WERI-Rb-1 (cell line): ENCODE measurements around the gene DCDC2C.

Experiments
- DNase-seq: peaks from one replicate; pipeline ENCODE4 v3.0.0-alpha.2; 2020
- H3K27ac ChIP-seq: fragments of 250-450 bp; sonication (Bioruptor Pico); 2 replicates; pipeline ENCODE4 v1.5.1; 2020; ENCODE audit warnings: mild to moderate bottlenecking, moderate library complexity
- H3K27me3 ChIP-seq: fragments of 250-450 bp; sonication (Bioruptor Pico); 2 replicates; pipeline ENCODE4 v1.5.1; 2021; ENCODE audit warnings: mild to moderate bottlenecking, low read depth, moderate library complexity; ENCODE audit not compliant: insufficient read depth, severe bottlenecking
- H3K36me3 ChIP-seq: fragments of 250-450 bp; sonication (Bioruptor Pico); 2 replicates; pipeline ENCODE4 v1.5.1; 2020; ENCODE audit warnings: mild to moderate bottlenecking, moderate library complexity
- H3K4me3 ChIP-seq: 2 replicates; pipeline ENCODE4 v1.5.1; 2011; ENCODE audit warnings: low read depth, mild to moderate bottlenecking, control low read depth, low read length
- H3K9me3 ChIP-seq: fragments of 250-450 bp; sonication (Bioruptor Pico); 2 replicates; pipeline ENCODE4 v1.5.1; 2021; ENCODE audit warnings: mild to moderate bottlenecking, moderate library complexity; ENCODE audit not compliant: severe bottlenecking
- TF ChIP-seq, protein P1 (sequence below): IDR thresholded peaks from 2 replicates; pipeline ENCODE4 v1.5.1; 2011; ENCODE audit warnings: low read depth, mild to moderate bottlenecking, control low read depth, inconsistent platforms, low read length

Gene DCDC2C

DNA sequence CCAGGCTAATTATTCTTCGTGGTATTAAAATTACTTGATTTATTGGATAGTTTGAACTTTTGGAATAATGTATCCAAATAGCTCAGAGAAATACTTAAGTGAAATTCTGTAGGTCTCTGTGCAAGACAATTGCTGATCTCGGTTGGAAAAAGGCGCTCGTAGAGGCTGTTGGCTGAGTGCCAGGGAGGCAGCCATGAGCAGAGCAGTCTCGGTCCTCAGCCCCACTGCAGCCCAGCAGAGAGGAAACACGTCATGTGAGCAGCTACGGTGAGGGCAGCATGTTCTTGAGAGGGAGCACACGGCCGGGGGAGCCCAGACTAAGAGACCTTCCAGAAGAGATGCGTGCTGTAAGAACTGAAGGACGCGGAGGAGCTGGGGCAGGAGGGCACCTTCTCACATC lies 42.5 kb downstream of the DCDC2C start:
- Histone ChIP-seq H3K4me3 (no peak overlapping the region), H3K9me3 (no peaks in the 10 kb centered on the region), H3K27ac (no peak overlapping the region), H3K36me3 (no peaks in the 10 kb centered on the region), H3K27me3 (no peaks in the 10 kb centered on the region)
- TF ChIP-seq, protein P1, sequence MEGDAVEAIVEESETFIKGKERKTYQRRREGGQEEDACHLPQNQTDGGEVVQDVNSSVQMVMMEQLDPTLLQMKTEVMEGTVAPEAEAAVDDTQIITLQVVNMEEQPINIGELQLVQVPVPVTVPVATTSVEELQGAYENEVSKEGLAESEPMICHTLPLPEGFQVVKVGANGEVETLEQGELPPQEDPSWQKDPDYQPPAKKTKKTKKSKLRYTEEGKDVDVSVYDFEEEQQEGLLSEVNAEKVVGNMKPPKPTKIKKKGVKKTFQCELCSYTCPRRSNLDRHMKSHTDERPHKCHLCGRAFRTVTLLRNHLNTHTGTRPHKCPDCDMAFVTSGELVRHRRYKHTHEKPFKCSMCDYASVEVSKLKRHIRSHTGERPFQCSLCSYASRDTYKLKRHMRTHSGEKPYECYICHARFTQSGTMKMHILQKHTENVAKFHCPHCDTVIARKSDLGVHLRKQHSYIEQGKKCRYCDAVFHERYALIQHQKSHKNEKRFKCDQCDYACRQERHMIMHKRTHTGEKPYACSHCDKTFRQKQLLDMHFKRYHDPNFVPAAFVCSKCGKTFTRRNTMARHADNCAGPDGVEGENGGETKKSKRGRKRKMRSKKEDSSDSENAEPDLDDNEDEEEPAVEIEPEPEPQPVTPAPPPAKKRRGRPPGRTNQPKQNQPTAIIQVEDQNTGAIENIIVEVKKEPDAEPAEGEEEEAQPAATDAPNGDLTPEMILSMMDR = no peak
- no peak for DNase-seq

DNA sequence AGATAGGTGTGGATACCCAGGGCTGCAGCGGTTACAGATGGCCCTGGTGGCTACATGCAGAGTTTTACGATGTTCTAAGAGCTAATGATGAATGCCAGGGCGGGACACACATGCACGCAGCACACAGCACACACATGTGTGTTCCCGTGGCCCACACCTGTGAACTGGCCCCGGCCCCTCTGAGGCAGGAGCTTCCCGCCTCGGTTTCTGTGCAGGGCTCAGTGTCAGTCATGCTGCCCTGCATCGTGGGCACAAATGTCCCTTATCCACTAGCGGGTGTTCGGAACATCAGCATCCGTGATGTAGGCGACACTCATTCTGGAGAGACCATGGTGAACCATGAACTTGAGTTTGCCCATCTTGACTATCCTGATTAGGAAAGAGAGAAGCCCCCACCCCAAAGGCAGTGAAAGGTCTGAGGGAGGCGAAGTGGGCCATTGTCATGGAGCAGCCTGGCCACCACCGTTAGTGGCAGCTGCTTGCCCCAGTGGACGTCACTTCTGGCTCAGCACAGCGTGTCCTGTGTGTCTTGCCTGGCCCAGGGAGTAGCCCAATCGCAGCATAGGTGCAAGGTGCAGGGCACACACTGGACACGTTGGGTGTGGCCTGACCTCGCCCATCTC lies 43.8 kb downstream of the DCDC2C start:
- Histone ChIP-seq H3K9me3 (no peaks in the 10 kb centered on the region), H3K27me3 (no peaks in the 10 kb centered on the region), H3K4me3 (no peak overlapping the region), H3K27ac (no peak overlapping the region), H3K36me3 (no peaks in the 10 kb centered on the region)
- TF ChIP-seq, protein P1 = no peak
- DNase-seq = no peak

DNA sequence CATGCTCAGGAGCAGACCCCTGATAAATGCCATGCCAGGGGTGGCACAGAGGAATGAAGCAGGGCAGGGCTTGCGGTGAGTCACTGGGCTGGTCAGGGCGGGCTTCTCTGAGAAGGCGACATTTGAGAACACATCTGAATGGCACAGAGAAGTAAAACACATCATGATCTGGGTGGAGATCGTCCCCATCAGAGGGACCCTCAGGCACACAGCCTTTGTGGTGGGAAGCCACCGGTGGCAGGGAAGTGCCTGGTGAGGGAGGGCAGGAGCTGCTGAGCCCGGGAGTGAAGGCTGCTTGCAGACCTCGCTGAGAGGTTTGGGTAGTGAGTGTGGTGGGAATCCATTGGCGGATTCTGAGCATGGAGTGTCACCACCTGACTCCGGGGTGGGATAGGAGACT lies 44.5 kb downstream of the DCDC2C start:
- DNase-seq = no peak
- no peak overlapping the region for H3K4me3 ChIP-seq
- H3K27me3 ChIP-seq = no peaks in the 10 kb centered on the region
- H3K27ac ChIP-seq = no peak overlapping the region
- no peaks in the 10 kb centered on the region for H3K9me3 ChIP-seq
- H3K36me3 ChIP-seq = no peaks in the 10 kb centered on the region
- TF ChIP-seq, protein P1 = no peak

DNA sequence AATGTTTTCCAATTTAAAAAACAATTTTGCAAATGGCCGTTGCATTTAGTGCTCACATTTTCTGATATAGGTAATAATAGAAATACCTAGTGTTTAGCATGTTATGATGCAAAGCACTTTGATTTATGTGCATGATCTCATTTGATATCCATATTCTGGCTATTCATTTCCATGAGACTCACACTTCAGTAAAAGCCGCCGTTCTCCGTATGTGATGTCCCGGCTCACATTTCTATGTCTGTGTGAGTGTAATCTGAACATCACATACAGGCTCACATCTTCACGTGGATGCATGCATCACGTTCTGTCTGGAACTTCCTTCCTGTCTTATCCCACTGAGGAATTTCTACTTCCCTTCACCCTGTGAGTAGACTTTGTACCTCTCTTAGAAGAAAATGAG lies 45.8 kb downstream of the DCDC2C start:
- Histone ChIP-seq H3K27ac (no peak overlapping the region), H3K27me3 (no peaks in the 10 kb centered on the region), H3K36me3 (no peaks in the 10 kb centered on the region), H3K4me3 (no peak overlapping the region), H3K9me3 (no peaks in the 10 kb centered on the region)
- TF ChIP-seq, protein P1 = no peak
- DNase-seq = no peak

DNA sequence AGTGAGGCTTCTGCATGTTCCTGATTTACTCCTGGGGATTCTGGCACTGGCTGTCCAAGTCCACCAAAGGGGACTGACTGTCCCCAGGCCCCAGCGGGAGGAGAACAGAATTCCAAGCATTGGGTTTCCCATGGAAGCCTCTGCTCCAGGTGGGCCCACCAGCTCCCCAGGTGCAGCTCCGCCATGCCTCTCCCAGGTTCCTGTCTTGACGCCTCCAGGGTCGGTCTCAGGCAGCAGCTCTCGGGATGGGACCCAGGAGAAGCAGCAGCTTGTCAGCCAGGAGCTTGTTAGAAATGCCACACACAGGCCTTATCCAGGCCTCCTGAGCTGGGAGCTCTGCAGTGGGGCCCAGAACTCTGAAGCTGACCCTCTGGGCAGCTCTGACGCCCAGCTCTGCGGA lies 47.9 kb downstream of the DCDC2C start:
- TF ChIP-seq, protein P1 = no peak
- Histone ChIP-seq H3K36me3 (no peaks in the 10 kb centered on the region), H3K4me3 (no peak overlapping the region), H3K9me3 (no peaks in the 10 kb centered on the region), H3K27me3 (no peaks in the 10 kb centered on the region), H3K27ac (no peak overlapping the region)
- no peak for DNase-seq

DNA sequence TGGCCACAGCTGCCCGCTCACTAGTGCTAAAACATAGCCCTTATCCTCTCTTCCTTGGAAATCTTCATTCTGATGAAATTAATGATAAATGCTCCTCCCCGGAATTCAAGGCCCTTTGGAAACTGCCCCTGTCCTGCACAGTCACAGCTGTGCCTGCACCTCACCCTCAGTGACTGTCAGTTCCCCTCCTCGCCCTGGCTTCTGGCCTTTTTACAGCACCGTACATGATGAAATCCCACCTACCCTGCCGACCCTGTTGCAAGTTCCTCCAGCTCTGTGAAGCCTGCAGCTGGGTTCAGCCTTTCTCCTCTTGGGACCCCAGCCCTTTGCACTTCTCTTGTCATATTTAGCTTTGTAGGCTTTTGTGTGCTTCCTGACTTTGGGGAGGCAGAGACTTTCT lies 48.4 kb downstream of the DCDC2C start:
- no peaks in the 10 kb centered on the region for H3K9me3 ChIP-seq
- no peaks in the 10 kb centered on the region for H3K27me3 ChIP-seq
- H3K4me3 ChIP-seq = no peak overlapping the region
- TF ChIP-seq, protein P1 = no peak
- no peak overlapping the region for H3K27ac ChIP-seq
- H3K36me3 ChIP-seq = no peaks in the 10 kb centered on the region
- no peak for DNase-seq
